ENCODE measurements around the gene CHD6.

CHD6 gene

DNA sequence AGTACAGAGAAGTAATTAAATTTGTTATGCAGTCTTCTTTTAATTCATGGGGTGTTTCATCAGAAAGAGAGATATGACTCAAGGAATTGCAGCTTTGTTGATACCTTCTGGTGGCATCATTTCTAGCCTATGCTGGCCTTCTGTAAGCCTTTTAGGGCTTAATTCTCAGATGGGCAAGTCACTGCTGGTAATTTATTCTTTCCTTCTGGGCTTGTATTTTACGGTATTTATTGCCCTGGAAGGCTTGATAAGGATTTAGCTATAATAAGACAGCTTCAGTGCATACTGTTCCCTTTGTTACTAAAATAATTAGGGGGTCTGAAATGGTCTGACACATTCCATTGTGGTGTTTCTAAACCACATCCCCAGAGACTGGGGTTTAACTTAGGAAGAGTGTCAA lies 193.6 kb downstream of the CHD6 start:
- DNase-seq (ENCODE audit: low read depth) = no peak

DNA sequence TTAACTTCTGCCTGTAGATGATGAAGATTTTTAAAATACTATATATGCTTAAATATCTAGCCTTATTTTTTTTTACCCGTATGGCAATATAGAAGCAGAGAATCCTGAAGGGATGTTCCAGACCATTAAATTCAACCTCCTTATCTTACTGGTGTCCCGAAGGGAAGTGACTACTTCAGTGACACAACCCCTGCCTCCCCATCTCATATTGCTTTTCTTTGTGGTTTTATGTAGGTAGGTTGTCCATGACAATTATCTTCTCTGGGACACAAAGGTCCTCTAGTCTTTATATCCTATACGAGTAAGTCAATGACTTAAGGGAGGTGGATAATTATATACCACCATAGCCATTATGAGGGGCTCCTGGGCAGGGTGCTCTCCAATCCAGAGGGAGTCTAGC lies 194.2 kb downstream of the CHD6 start:
- no peak for DNase-seq (ENCODE audit: low read depth)

DNA sequence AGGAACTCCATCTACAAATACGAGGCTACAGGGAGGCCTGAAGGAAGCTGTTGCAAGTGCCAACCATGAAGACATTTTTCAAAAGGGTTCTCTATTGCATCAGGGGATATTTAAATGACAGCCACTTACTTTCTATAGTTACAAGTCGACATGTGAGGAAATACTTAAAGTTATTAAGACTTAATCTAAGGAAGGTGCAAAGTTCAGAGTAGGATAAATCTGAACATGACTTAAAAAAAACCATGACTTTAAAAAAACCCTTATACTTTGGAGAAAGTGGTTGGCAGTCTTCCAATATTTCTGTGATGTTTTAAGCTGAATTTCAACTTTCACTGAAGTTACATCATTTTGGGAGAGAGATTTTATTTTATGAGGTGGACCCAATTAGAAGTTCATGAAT lies 195.2 kb downstream of the CHD6 start:
- no peak for DNase-seq (ENCODE audit: low read depth)

DNA sequence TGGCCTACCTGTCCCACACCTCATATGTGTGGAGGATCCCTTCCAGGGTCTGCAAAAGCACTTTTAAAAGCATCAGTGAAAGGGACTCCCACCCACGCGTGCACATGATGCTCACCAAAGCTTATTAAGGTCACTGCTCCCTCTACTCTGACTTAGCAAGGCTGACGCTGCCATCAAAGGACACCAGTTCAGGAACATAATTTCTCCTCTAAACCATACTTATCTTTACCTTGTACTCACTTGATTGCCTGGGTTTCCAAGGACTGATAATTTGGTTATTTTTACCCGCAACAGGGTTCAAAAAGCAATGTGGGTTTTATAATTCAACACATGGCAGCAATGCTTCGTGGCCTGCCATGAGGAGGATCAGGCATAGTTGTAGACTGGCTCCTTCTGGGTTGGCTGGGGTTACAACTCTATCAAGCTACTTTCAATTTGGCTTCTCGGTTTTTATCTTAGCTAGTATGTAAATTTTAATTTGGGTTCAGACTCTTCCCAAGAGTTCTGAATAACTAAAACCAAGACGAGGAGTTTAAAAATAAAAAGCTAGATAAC lies 199.4 kb downstream of the CHD6 start:
- DNase-seq (ENCODE audit: low read depth) = no peak

DNA sequence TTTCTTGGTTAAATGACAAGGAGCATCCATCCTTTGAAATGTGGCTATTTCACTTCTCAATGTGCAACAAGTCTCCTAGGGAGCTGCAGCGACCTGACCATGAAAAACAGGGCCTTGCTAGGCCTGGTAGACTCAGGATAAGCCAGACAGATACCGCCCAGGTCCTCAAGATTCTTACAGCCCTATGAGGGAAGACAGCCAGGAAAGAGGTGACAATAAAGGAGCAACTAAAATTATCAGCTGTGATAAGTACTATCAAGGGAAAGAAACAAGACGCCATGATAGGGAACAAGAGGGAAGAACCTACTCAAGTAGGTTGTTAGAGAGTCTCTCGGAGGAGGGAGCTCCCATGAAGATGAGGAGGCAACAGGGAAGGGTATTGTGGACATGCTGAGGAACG lies 200.1 kb downstream of the CHD6 start:
- no peak for DNase-seq (ENCODE audit: low read depth)

DNA sequence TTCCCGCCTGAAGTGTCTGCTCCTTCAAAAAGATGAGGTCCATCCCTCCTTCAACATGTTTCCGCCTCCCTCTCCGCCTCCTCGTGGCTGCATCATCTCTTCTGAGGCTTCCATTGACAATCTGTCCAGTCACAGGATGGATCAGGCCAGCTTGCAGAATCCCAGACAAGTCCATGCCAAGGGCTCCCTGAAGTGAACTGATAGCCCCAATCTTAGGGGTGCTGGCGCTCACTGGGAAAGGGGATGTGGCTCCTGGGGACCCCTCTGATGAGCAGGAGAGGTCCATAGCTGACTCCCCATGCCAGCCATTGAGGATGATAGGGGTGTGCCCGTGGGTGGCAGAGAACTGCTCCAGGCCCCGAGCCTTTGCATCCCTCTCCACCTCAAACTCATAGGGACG lies 203.0 kb downstream of the CHD6 start:
- DNase-seq (ENCODE audit: low read depth) = no peak

DNA sequence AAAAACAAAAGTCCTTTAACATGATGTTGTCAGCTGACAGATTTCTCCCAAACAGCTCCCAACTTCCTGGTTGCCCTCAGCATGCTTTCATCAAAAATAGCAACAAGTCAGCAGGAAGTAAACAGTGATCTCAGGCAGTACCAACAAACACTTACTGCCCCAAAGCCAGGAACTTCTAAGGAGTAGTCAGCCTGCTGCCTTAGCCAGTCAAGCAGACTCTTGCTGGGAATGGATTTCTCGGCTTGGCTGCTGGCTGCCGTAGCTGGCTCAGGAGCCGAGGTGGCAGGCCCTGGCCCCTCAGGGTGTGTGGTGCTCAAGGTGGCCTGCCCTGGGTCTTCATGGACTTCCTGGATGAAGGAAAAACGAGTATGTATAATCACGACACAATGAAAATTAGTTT lies 205.0 kb downstream of the CHD6 start:
- DNase-seq (ENCODE audit: low read depth) = no peak

DNA sequence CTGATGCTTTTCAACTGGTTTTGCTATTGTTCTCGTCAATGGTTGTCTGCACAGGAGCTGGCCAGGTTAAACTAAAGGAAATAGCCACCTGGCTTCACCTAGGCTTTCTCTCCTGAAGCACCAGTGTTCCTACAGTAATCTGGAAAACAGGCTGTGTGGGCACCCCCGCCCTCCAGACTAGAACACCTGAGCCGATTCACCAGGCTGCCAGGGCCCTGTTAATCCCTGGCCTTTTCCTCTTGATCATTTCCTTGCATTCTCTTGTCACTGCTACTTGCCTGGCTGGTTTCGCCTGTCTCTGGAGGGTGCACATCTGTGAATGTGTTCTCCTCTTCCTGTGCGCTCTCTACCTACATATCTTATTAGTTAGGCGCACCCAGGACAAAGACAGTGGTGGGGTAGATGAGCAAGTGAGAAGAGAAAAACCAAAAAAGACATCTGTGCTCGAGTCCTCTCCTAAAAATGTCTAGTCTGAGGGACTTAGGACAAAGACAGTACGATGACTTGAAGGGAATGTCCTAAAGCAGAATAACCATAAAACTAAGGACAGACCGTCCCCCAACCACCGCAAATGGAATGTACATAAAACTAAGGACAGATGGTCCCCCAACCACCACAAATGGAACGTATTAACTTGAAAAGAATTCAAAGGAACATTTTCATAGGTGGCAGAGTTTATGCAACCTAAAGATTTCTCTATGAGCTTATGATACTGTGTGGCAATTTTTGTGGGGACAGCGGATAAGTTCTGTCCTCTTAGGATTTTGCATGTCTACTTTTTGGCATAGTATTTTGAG lies 205.7 kb downstream of the CHD6 start:
- no peak for DNase-seq (ENCODE audit: low read depth)

DNA sequence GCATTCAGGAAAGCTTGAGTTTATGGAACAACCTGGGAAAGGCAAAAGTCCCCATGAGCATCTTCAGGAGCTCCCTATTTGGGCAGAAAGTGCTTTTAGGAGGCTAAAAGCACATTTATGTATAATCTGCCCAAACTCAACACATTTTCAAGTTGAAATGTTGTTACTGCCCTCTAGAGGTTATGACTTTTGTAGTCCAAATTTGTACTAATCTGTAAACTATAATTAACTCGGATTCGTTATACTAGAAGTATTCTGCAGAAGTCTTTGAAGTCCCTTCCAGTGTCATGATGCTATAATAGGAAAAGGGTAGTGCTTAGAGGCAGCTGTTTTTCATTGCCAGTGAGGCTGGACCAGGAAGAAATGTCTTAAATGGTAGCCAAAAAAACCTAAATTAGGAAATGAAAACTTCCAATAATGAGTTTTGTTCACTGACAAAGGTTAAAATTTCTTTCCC lies 206.8 kb downstream of the CHD6 start:
- no peak for DNase-seq (ENCODE audit: low read depth)

DNA sequence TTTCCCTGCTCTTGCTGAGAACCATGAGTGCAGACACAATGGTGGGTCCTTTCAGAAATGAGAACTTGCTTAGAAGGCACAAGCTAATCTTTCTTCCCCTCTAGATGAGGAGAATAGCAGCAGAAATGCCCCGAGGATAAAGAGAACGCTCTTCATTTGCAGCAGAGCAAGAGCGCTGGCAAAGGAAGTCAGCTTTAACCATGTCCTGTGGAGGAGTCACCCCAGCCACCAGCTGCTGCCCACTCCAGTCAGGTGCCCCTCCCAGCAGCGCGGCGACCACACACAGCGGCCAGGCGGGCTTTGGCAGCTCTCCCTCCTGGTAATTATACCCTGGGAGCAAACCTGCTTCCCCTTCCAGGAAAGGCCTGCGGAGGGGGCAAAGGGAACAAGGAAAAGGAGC lies 209.2 kb downstream of the CHD6 start:
- DNase-seq (ENCODE audit: low read depth) = no peak

DNA sequence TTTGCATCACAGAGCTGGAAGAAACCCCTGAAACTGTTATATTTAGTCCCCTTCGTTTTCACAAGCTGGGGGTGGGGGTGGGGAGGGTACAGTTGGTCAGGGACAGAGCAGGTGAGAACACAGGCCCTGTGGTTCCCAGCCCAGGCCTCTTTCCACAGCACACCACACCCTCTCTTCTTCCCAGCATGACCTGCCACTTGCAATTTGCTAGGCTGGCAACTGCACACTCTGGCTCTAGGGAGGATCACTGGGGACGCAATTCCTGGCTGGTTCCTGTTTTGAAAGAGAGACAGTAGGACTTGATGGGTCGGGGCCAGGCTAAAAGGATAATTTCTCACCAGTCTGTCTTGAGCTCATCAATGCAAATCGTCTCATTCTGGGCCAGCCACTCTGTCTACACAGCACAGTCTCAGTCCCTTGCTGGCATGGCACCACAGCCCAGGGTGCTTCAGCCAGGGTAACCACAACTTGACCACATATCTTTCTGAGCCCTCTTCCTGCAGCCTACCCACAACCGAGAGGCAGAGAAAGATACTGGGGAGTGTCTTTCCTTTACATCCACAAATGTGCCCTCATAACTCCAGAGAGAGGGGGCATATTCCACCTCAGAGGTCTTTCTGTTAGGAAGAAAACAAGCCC lies 209.9 kb downstream of the CHD6 start:
- DNase-seq (ENCODE audit: low read depth) = no peak

DNA sequence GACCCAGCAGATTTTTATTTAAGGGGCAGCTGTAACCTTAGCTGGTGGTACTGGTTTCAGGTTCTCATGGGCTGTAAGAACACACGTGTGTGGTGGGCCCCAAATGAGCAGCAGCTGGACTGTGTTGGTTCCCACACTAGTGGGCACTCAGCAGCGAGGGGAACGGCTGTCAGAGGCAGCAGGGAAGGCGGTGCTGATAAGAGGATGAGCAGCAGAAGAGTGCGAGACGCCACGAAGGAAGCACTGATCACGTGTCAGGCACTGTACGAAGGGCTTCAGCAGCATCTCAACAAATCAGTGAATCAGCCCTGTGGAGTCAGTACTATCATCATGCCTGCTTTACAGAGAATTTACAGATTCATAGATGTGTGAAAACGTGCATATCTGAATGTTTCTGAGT lies 210.6 kb downstream of the CHD6 start:
- no peak for DNase-seq (ENCODE audit: low read depth)

DNA sequence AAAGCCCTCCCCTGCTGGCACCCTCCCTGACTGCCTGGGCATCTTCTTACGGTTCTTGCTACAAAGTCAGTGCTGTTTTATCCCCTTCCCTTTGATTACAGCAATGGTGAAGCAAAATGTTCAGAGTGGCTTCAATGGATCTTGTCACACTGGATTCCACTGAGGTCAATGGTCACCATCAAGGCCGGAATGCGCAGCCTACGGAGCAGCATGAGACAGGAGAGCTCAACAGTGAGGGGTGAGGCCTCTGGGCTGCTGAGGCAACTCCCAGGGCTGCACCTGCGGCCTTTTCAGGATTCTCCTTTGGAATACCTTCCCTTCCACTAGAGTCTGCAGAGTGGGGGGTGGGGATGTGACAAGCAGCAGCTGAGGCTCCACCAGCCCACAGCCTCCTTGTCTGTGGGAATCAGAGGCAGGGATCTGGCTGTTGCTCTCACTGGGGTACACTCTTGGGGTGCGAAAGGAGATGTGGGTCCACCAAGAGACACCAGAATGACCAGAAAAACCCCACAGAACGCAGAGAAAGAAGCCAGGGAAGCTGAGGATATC lies 211.2 kb downstream of the CHD6 start:
- DNase-seq (ENCODE audit: low read depth) = no peak

DNA sequence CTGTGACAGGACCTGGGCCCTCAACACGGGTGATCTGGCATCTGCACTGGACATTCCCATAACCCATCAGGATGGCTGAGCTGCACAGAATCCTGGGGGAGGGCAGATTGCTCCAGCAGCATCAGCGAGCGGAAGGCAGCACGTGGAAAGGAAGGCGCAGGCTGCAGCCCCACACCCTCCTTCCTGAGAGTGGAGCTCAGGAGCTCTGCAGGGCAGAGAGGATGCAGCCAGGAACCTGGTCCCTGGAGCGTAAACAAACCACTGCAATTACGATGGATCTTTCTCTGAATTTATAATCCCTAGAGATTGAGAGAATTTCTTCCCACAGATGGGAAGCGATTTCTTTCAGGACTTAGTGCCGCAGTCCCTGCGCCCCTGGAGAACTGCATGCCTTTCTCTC lies 211.8 kb downstream of the CHD6 start:
- no peak for DNase-seq (ENCODE audit: low read depth)

DNA sequence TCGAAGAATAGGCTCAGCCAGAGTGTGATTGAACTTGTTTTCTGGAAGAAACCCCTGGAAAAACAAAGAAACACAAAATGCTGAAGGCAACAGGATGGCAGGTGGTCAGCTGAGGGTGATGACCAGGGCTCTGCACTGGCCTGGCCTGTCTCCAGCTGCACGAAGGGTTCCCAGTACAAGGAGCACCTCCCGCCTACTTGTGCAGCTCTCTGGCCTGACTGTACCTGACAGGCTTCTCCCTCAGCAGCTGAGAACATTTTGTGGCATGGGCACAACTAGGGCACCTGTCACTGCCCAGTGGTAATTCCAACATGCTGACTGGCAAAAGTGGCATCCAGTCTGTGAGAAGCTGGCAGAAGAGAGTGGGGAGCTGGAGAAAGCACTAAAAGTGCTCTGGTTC lies 212.7 kb downstream of the CHD6 start:
- no peak for DNase-seq (ENCODE audit: low read depth)

DNA sequence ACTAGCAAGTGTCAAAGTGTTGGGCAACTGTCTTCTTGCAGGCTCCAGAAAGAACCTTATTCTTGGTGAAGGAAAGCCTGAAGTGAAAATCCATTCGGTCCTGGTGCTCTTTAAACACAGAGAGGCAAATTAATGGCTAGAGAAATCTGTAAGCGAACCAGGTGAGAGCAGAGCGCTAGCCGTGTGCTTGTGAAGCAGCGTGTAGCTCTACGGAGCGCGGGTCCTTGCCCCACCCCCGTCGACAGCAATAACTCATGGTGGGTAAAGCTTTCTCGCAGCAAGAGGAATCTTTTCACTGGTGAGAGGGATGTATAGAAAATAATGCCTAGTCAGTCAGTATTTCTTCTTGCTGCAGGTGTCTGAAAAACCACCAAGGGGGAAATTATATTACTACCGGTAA lies 214.6 kb downstream of the CHD6 start:
- no peak for DNase-seq (ENCODE audit: low read depth)

DNA sequence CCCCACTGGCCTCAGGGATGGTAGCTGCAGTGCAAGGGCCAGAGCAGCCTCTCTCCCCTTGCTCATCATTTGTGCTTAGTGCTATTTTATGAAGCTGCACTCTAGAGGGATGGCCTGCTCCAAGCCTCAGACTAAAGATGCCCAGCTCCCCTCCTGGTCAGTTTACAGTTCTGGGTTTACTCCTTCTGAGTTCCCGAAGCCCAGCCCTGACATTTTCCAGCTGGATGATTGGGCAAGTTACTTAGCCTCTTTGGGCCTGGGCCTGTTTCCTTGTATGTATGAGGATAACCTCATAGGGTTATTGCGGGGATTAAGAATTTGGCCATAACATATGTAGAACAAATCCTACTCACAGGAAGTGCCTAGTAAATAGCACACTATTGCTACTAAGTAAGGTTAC lies 219.8 kb downstream of the CHD6 start:
- DNase-seq (ENCODE audit: low read depth) = no peak

DNA sequence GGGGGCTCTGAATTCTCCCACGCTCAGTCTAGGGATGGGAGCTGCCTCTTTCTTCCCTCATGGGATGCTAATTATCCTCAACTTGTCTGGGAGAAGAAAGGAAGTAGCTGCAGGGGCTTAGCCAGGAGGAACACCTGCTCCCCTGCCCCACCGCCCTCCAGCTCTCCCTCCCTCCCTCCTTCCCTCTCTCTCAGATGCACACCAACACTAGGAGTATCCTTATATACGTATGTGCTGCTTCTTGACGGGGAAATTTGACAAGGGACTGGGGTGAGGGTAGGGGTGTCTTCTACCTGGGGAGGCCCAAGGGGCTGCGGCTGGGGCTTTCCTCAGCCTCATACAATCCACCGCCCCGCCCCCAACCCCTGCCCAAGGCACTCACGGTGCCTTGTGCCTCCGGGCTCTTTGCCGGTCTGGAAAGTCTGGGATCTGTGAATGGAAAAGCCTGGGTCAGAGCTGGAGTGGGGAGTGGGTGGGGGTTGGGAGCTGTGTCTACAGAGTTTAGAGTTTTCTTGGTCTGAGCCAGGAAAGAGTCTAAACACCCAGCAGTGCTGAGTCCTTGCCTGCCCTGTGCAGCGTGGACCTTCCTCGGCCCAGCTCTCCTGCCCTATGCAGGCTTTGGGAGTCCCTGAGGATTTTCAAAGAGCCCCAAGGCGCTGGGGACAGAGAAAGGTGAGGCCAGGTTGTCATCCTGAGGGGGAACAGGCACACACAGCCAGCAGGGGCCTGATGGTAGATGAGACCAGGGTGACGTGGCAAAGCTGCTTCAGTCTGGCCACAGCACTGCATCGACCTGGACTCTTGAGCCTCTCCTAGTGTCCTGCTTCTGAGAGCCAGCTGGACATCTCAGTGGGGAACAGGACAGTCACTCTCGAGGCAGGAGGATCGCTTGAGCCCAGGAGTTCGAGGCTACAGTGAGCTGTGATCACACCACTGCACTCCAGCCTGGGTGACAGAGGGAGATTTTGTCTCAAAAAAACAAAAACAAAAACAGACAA lies 222.2 kb downstream of the CHD6 start:
- DNase-seq (ENCODE audit: low read depth) = no peak

DNA sequence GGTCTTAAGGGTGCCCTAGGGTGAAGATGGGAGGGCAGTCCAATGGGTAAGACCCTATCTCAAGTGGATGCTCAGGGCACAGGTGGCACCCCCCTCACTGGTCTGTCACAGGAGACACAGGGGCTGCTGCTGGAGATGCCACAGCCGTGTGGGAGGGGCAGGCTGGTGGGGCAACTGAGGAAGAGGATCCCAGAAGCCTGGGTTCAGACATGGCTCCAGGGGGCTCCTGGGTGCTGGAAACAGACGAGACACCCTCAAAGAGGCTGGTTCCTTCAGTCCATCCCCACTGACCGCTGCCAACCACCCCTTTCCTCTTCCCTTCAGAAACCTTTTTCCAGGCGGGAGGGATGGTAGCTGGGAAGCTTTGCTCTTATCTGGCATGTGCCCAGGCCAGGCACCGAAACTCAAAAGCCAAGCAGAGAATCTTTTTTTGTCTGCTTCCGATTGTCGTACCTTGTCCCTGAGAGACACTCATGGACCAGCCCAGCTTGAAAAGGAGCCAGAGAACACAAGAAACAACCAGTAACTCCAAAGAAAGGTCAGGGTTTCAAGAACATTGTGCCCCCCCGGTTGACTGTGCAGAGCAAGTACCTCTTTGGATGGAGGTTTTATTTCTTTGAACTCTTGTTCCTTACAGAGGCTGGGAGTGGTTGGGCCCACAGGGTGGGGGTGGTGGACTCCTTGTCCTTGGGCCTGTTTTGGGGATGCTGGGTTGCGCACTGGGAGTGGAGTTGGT lies 223.1 kb downstream of the CHD6 start:
- no peak for DNase-seq (ENCODE audit: low read depth)

DNA sequence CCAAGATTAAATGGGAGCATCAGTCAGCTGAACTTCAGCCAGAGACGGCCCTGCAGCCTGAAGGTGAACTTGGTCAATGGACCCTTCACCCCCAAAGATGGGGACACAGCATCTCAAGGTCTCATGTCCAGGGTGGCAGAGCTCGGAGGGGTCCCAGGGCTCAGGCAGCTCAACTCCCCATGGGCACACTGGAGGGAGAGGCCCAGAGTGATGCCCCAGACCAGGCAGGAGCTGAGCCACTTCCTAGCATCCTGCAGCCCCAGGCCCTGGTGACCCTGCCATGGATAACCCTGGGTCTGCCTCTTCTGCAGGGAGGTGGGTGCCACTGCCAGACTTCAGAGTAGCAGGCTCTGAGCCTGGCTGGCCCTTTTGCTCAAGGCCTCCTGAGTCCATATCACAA lies 224.1 kb downstream of the CHD6 start:
- DNase-seq (ENCODE audit: low read depth) = no peak

DNA sequence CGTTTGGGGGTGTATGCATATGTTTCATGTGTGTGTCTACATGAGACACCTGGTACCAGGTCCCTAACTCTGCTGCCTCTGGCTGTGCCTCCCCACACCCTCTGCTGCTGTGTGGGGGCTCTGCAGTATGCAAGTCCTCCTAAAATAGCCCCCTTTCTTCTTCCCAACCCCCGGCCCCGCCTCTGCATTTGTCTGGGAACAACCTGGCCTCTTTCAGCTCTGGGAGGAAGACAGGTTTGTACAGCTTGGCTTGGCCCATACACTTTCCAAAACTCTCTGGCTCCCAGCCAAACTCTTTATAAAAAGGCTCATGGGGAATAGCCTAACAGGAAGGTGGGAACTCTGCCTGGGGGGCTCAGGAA lies 224.5 kb downstream of the CHD6 start:
- no peak for DNase-seq (ENCODE audit: low read depth)

All from HS-27A (cell line).